Measurements from ENCODE around the gene SPATC1L.

Gene SPATC1L

DNA sequence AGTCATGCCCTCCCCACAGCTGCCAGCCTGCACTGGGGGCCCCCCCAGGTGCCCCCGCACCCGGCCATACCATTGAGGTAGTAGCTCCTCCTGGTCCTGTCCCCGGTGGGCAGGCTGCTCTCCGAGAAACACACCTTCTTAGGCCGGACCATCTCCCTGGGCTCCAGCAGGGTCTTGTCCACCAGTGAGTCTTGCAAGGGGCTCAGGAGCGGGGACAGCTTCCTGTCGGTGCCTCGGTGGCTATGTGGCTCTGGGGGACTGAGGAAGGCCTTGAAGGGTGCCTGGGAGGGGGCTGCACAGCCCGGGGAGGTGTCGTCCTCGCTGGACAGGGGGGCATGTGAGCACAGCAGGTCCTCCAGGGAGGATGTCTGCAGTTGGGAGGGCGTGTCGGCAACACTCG lies 16.0 kb downstream of the SPATC1L start:
- Histone ChIP-seq H3K36me3 (ENCODE audit: control insufficient read depth, insufficient read depth, low read length) (no peaks in the 10 kb centered on the region), H3K27ac (ENCODE audit: low read depth, low read length) (no peak overlapping the region), H3K27me3 (ENCODE audit: control insufficient read depth, insufficient read depth, low read length) (no peaks in the 10 kb centered on the region), H3K4me3 (ENCODE audit: low read length) (no peak overlapping the region), H3K9ac (ENCODE audit: low read length) (no peak overlapping the region), H3K4me1 (ENCODE audit: control insufficient read depth, insufficient read depth, low read length) (no peaks in the 10 kb centered on the region)

DNA sequence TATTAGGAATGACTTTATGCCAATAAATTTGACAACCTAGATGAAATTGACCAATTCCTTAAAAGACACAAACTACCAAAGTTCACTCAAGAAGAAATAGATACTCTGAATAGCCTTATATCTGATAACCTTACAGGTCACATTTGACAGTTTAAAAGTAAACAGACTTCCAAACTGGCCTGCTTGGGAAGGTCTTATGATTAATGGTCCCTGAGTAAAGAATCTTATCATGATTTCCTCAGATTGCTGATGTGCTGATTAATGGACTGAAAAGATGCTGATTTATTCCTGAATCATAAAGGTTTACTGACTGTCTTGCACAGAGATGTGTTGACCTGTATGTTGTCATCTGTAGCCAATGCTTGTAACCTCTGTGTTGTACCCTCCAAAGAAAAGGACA lies 19.2 kb downstream of the SPATC1L start:
- no peaks in the 10 kb centered on the region for H3K27me3 ChIP-seq (ENCODE audit: control insufficient read depth, insufficient read depth, low read length)
- no peak overlapping the region for H3K27ac ChIP-seq (ENCODE audit: low read depth, low read length)
- H3K9ac ChIP-seq (ENCODE audit: low read length) = no peak overlapping the region
- H3K4me1 ChIP-seq (ENCODE audit: control insufficient read depth, insufficient read depth, low read length) = no peaks in the 10 kb centered on the region
- no peak overlapping the region for H3K4me3 ChIP-seq (ENCODE audit: low read length)
- no peaks in the 10 kb centered on the region for H3K36me3 ChIP-seq (ENCODE audit: control insufficient read depth, insufficient read depth, low read length)

GRCh38 chr21:46163380-46163779 lies 20.9 kb downstream of the SPATC1L start:
- no peaks in the 10 kb centered on the region for H3K27me3 ChIP-seq (ENCODE audit: control insufficient read depth, insufficient read depth, low read length)
- no peaks in the 10 kb centered on the region for H3K36me3 ChIP-seq (ENCODE audit: control insufficient read depth, insufficient read depth, low read length)
- no peaks in the 10 kb centered on the region for H3K4me1 ChIP-seq (ENCODE audit: control insufficient read depth, insufficient read depth, low read length)
- no peak overlapping the region for H3K27ac ChIP-seq (ENCODE audit: low read depth, low read length)
- no peak overlapping the region for H3K9ac ChIP-seq (ENCODE audit: low read length)
- no peak overlapping the region for H3K4me3 ChIP-seq (ENCODE audit: low read length)

- Histone ChIP-seq H3K9ac (ENCODE audit: low read length) (no peak overlapping the region), H3K4me3 (ENCODE audit: low read length) (no peak overlapping the region), H3K4me1 (ENCODE audit: control insufficient read depth, insufficient read depth, low read length) (no peaks in the 10 kb centered on the region), H3K27me3 (ENCODE audit: control insufficient read depth, insufficient read depth, low read length) (no peaks in the 10 kb centered on the region), H3K36me3 (ENCODE audit: control insufficient read depth, insufficient read depth, low read length) (no peaks in the 10 kb centered on the region), H3K27ac (ENCODE audit: low read depth, low read length) (no peak overlapping the region)
These were observed 22.3 kb downstream of the SPATC1L start for GRCh38 chr21:46161633-46162592.

DNA sequence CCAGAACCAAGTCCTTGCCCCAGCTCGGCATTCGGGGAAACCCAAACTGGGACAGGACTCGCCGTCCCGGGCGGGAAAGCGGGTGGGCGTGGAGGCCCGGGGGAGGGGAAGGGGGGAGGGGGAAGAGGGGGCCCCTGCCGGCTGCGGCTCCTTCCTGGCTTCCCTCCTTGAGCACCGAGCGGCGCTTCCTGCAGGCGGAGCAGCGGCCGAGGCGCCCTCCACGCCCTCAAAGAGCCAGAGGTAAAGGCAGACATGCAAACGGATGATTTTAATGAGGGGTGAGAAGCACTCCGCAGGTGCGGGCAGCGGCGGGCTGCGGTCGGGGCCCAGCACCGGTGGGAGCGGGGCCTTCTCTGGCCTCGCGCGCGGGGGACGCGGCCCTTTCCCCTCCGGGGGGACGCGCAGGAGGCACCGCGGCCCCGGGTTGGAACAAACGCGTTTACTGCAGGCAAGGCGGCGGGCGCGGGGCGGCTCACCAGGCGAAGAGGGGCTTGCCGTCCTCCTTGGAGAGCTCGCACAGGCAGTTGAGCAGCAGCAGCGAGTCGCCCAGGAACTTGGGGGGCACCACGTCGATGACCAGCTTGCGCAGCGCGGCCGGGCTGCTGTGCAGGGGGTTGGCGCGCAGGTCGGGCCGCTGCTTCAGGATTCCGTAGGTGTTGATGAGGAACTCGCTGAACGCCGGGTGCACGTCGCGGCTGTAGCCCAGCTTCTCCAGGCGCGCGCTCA lies 23.2 kb downstream of the SPATC1L start:
- no peak overlapping the region for H3K4me3 ChIP-seq (ENCODE audit: low read length)
- H3K27ac ChIP-seq (ENCODE audit: low read depth, low read length) = no peak overlapping the region
- no peaks in the 10 kb centered on the region for H3K27me3 ChIP-seq (ENCODE audit: control insufficient read depth, insufficient read depth, low read length)
- H3K36me3 ChIP-seq (ENCODE audit: control insufficient read depth, insufficient read depth, low read length) = no peaks in the 10 kb centered on the region
- H3K9ac ChIP-seq (ENCODE audit: low read length) = no peak overlapping the region
- H3K4me1 ChIP-seq (ENCODE audit: control insufficient read depth, insufficient read depth, low read length) = no peaks in the 10 kb centered on the region

GRCh38 chr21:46160657-46160906 lies 23.7 kb downstream of the SPATC1L start:
- H3K4me1 ChIP-seq (ENCODE audit: control insufficient read depth, insufficient read depth, low read length) = no peaks in the 10 kb centered on the region
- no peak overlapping the region for H3K27ac ChIP-seq (ENCODE audit: low read depth, low read length)
- no peak overlapping the region for H3K4me3 ChIP-seq (ENCODE audit: low read length)
- H3K36me3 ChIP-seq (ENCODE audit: control insufficient read depth, insufficient read depth, low read length) = no peaks in the 10 kb centered on the region
- no peaks in the 10 kb centered on the region for H3K27me3 ChIP-seq (ENCODE audit: control insufficient read depth, insufficient read depth, low read length)
- H3K9ac ChIP-seq (ENCODE audit: low read length) = no peak overlapping the region

DNA sequence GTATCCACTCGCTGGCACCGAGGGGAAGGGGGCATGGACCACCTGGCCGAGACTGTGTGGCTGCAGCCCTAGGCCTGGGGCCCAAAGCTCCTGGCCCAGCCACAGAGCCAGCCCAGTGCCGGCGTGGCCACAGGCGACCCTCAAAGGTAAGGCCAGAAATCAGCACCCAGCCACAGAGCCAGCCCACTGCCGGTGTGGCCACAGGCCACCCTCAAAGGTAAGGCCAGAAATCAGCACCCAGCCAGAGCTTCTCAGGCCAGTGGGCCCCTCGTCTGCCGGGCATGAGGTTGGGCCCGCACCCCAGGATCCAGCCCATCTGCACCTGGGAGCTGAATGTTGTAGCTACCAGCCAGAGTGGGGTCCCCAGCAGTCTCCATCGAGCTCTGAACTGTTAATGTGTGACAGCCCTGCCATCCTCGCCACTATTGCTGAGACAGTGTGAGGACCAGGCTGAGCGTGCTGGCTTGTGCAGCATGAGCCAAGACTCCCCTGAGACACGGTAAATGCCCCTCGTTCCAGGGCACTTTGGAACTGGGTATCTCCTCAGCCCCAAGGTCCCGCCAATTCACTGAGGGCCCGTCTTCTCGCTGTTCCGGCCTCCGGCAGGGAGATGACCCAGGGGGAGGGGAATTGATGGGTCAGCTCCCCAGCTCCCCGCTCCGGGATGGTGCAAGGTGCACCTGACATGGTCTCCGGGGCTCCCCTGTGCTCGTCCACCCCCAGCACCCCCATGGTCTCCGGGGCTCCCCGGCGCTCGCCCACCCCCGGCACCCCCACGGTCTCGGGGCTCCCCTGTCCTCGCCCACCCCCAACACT lies 24.2 kb downstream of the SPATC1L start:
- Histone ChIP-seq H3K9ac (ENCODE audit: low read length) (no peak overlapping the region), H3K4me1 (ENCODE audit: control insufficient read depth, insufficient read depth, low read length) (no peaks in the 10 kb centered on the region)

DNA sequence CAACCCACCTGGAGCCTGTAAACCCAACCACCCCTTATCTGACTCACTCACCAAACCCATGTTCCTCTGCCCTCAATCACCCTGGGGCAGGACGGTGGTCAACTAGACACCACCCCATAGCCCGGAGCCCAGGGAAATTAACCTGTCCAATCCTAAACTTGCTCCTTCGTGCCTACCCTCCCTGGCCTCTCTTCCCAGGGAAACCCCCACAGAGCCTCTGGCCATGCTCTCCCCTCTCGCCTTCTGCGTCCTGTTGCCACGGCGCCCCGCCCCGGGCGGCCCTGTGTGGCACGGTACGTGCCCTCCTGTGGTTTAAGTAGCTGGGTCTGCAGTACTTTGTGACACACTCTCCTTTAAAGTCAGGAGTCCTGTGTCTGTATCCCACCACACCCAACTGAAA lies 24.9 kb downstream of the SPATC1L start:
- Histone ChIP-seq H3K4me1 (ENCODE audit: control insufficient read depth, insufficient read depth, low read length) (no peaks in the 10 kb centered on the region), H3K36me3 (ENCODE audit: control insufficient read depth, insufficient read depth, low read length) (no peaks in the 10 kb centered on the region), H3K27ac (ENCODE audit: low read depth, low read length) (no peak overlapping the region), H3K27me3 (ENCODE audit: control insufficient read depth, insufficient read depth, low read length) (no peaks in the 10 kb centered on the region), H3K4me3 (ENCODE audit: low read length) (no peak overlapping the region), H3K9ac (ENCODE audit: low read length) (no peak overlapping the region)

More for the DNA sequence above, 24.2 kb downstream of the SPATC1L start:
- Histone ChIP-seq H3K4me3 (ENCODE audit: low read length) (no peak overlapping the region), H3K27me3 (ENCODE audit: control insufficient read depth, insufficient read depth, low read length) (no peaks in the 10 kb centered on the region), H3K27ac (ENCODE audit: low read depth, low read length) (no peak overlapping the region), H3K36me3 (ENCODE audit: control insufficient read depth, insufficient read depth, low read length) (no peaks in the 10 kb centered on the region)

- Histone ChIP-seq H3K4me3 (ENCODE audit: low read length) (no peak overlapping the region), H3K27ac (ENCODE audit: low read depth, low read length) (no peak overlapping the region), H3K4me1 (ENCODE audit: control insufficient read depth, insufficient read depth, low read length) (no peaks in the 10 kb centered on the region), H3K36me3 (ENCODE audit: control insufficient read depth, insufficient read depth, low read length) (no peaks in the 10 kb centered on the region), H3K9ac (ENCODE audit: low read length) (no peak overlapping the region), H3K27me3 (ENCODE audit: control insufficient read depth, insufficient read depth, low read length) (no peaks in the 10 kb centered on the region)
These were observed 25.5 kb downstream of the SPATC1L start for GRCh38 chr21:46158666-46159300.

DNA sequence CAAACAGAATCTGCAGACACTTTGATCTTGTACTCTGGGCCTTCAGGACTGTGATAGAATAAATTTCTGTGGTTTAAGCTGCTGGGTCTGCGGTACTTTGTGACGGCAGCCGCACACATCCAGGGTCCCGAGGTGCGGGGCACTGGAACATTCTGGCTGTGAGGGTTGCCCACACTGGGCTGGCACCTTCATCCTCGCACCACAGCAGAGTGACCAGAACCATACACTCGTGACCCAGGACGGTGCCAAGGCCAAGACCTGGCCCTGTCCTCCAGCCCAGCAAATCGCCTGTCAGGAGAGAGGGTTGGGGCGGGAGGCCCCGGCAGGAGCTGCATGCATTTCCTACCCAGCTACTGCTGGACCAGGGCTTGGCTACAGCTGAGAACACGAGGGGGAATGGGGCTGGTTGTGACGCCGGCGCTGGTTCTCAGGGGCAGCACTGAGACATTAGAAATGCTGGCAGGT lies 26.2 kb downstream of the SPATC1L start:
- no peak overlapping the region for H3K4me3 ChIP-seq (ENCODE audit: low read length)
- no peaks in the 10 kb centered on the region for H3K36me3 ChIP-seq (ENCODE audit: control insufficient read depth, insufficient read depth, low read length)
- no peak overlapping the region for H3K27ac ChIP-seq (ENCODE audit: low read depth, low read length)
- H3K27me3 ChIP-seq (ENCODE audit: control insufficient read depth, insufficient read depth, low read length) = no peaks in the 10 kb centered on the region
- H3K9ac ChIP-seq (ENCODE audit: low read length) = no peak overlapping the region
- H3K4me1 ChIP-seq (ENCODE audit: control insufficient read depth, insufficient read depth, low read length) = no peaks in the 10 kb centered on the region

DNA sequence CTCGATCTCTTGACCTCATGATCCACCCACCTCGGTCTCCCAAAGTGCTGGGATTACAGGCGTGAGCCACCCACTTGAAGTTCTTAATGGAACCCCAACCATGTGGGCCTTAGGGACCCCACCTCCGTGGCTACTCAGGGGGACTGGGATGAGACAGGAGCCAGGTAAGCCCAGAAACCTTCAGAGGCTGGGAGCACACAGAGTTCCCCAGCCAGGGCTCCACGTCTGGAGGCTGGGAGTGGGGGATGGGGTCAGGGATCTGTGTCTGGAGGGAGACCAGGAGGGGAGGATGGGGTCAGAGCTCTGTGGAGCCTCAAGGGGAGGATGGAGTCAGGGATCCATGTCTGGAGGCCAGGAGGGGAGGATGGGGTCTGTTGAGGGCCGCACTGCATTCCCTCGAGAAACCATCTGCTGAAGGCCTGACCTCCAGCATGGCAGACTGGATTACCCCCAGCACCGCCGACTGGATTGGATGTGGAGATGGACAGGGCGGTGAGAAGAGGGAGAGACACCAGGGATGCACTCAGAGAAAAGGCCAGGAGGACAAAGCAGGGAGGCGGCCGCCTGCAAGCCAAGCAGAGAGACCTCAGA lies 26.8 kb downstream of the SPATC1L start:
- H3K4me3 ChIP-seq (ENCODE audit: low read length) = no peak overlapping the region
- H3K9ac ChIP-seq (ENCODE audit: low read length) = no peak overlapping the region
- no peaks in the 10 kb centered on the region for H3K4me1 ChIP-seq (ENCODE audit: control insufficient read depth, insufficient read depth, low read length)
- no peaks in the 10 kb centered on the region for H3K27me3 ChIP-seq (ENCODE audit: control insufficient read depth, insufficient read depth, low read length)
- H3K27ac ChIP-seq (ENCODE audit: low read depth, low read length) = no peak overlapping the region
- H3K36me3 ChIP-seq (ENCODE audit: control insufficient read depth, insufficient read depth, low read length) = no peaks in the 10 kb centered on the region

GRCh38 chr21:46156678-46157077 lies 27.6 kb downstream of the SPATC1L start:
- Histone ChIP-seq H3K4me3 (ENCODE audit: low read length) (no peak overlapping the region), H3K4me1 (ENCODE audit: control insufficient read depth, insufficient read depth, low read length) (no peaks in the 10 kb centered on the region), H3K36me3 (ENCODE audit: control insufficient read depth, insufficient read depth, low read length) (no peaks in the 10 kb centered on the region), H3K27ac (ENCODE audit: low read depth, low read length) (no peak overlapping the region), H3K9ac (ENCODE audit: low read length) (no peak overlapping the region), H3K27me3 (ENCODE audit: control insufficient read depth, insufficient read depth, low read length) (no peaks in the 10 kb centered on the region)

Data from rectal smooth muscle tissue (tissue), 1 donor.